ENCODE results near the gene LDHA. TPM values are rescaled to one million over a fixed set of nuclear protein-coding genes. Genes with fewer than 3 reads are reported as not detected.

The LDHA gene
- polyA plus RNA-seq, 2 of the 4 experiments (the other 2 are of a cell fraction), result 2,571 to 4,418 TPM

GRCh38 chr11:18452927-18453326 lies 58.6 kb downstream of the LDHA start:
- H3K4me2 ChIP-seq, result no peak overlapping the region
- peak in 1 of 2 experiments; percentile 43; a peak in 2 of 6 replicates for ATAC-seq
- no peak for FAIRE-seq
- ChIA-PET CTCF (interaction anchor here (0.9 to 1.2 kb wide), 2 partner anchors 42 to 338 kb away, joined by 3 read pairs; no protein-coding TSS in a partner anchor), POLR2A (interaction anchor here (0.6 kb wide), 1 partner anchor 68 kb away, joined by 7 read pairs; no protein-coding TSS in a partner anchor)
- 28% methylated on average over 2 of the region's 2 CpGs for WGBS (ENCODE audit: missing lambda C conversion rate)
- no peak overlapping the region for H3K27ac ChIP-seq
- H3K9me3 ChIP-seq, result no peaks in the 10 kb centered on the region
- peaks cover 8% of the 10 kb centered on the region; the same call in 1 of the 3 replicates for H3K4me1 ChIP-seq
- H3K4me3 ChIP-seq, result no peak overlapping the region
- DNase-seq (ENCODE audit: low read depth in 1 of 2, low spot score in 1 of 2), result no peak
- TF ChIP-seq E2F6 (IDR thresholded peaks at IDR 0.05; ENCODE audit: borderline replicate concordance, low read depth) (no peak), ZSCAN20 (CRISPR knock-in tag; IDR thresholded peaks at IDR 0.05) (no peak), TP53 (CRISPR knock-in tag; IDR thresholded peaks at IDR 0.05) (no peak), FOSL2 (IDR thresholded peaks at IDR 0.05) (no peak), FOSL2 (CRISPR knock-in tag; IDR thresholded peaks at IDR 0.05) (no peak), NPAS2 (CRISPR knock-in tag; IDR thresholded peaks at IDR 0.05; ENCODE audit: borderline replicate concordance) (no peak), BCL3 (IDR thresholded peaks at IDR 0.05) (no peak), HMGXB4 (CRISPR knock-in tag; IDR thresholded peaks at IDR 0.05; ENCODE audit: borderline replicate concordance) (no peak), GATA3 (IDR thresholded peaks at IDR 0.05; ENCODE audit: borderline replicate concordance) (no peak), CHD4 (IDR thresholded peaks at IDR 0.05; ENCODE audit: borderline replicate concordance) (no peak), SMC3 (IDR thresholded peaks at IDR 0.05) (no peak), KDM5A (IDR thresholded peaks at IDR 0.05) (no peak), JUNB (IDR thresholded peaks at IDR 0.05) (no peak), CBX8 (IDR thresholded peaks at IDR 0.05) (no peak)

- CTCF ChIA-PET, result no interaction called here
- DNase-seq (ENCODE audit: low read depth in 1 of 2, low spot score in 1 of 2) (no peak), FAIRE-seq (no peak), ATAC-seq (no peak)
- Histone ChIP-seq H3K4me3 (no peak within 1 kb of the TSS), H3K27ac (no peak within 1 kb of the TSS), H3K9me3 (no peaks in the 10 kb centered on the region), H3K4me1 (peaks cover 8% of the 10 kb centered on the region; the same call in 1 of the 3 replicates), H3K4me2 (no peak within 1 kb of the TSS)
- POLR2A ChIA-PET, result no interaction called here
- 91% methylated on average over 33 of the region's 47 CpGs for WGBS (ENCODE audit: missing lambda C conversion rate)
- TF ChIP-seq E2F6 (IDR thresholded peaks at IDR 0.05; ENCODE audit: borderline replicate concordance, low read depth) (no peak), CBX8 (IDR thresholded peaks at IDR 0.05) (no peak)
These were observed 61.5 kb downstream of the LDHA start, which contains the start of gene LDHAL6A for GRCh38 chr11:18455686-18456372. Gene LDHAL6A (plus strand): TSS chr11:18455856. CDS start chr11:18456681, 825 bp downstream.

GRCh38 chr11:18457450-18457849 lies 63.1 kb downstream of the LDHA start:
- FAIRE-seq, result no peak
- no peak overlapping the region for H3K27ac ChIP-seq
- H3K4me3 ChIP-seq, result no peak overlapping the region
- H3K4me1 ChIP-seq, result peaks cover 8% of the 10 kb centered on the region; the same call in 1 of the 3 replicates
- POLR2A ChIA-PET, result no interaction called here
- DNase-seq (ENCODE audit: low read depth in 1 of 2, low spot score in 1 of 2), result peak; percentile 10 to 13
- no peaks in the 10 kb centered on the region for H3K9me3 ChIP-seq
- 25% methylated on average over 3 of the region's 3 CpGs for WGBS (ENCODE audit: missing lambda C conversion rate)
- peak in 1 of 2 experiments; percentile 34; a peak in 3 of 6 replicates for ATAC-seq
- no peak overlapping the region for H3K4me2 ChIP-seq
- CTCF ChIA-PET, result no interaction called here
- TF ChIP-seq FOSB (CRISPR knock-in tag; IDR thresholded peaks at IDR 0.05) (no peak), CBX8 (IDR thresholded peaks at IDR 0.05) (no peak), HMGXB4 (CRISPR knock-in tag; IDR thresholded peaks at IDR 0.05; ENCODE audit: borderline replicate concordance) (no peak), ATOH8 (CRISPR knock-in tag; IDR thresholded peaks at IDR 0.05; ENCODE audit: low read depth) (no peak), CHD2 (IDR thresholded peaks at IDR 0.05; ENCODE audit: low read length, partially characterized antibody) (no peak), E2F6 (IDR thresholded peaks at IDR 0.05; ENCODE audit: borderline replicate concordance, low read depth) (no peak), ZC3H11A (IDR thresholded peaks at IDR 0.05) (no peak), RARB (CRISPR knock-in tag; IDR thresholded peaks at IDR 0.05) (no peak), HEYL (CRISPR knock-in tag; IDR thresholded peaks at IDR 0.05) (no peak), BCL3 (IDR thresholded peaks at IDR 0.05) (no peak), ZFP36 (IDR thresholded peaks at IDR 0.05; ENCODE audit: borderline replicate concordance, partially characterized antibody) (no peak)

Data from A549 (cell line).